SU-DHL-6 (cell line): Measurements from ENCODE around the gene PDE3A.

Experiments
- H2AFZ ChIP-seq: fragments of 200-600 bp; sonication (generic); 2 replicates; pipeline ENCODE4 v1.6.1; 2014; ENCODE audit warnings: low read depth, mild to moderate bottlenecking, moderate library complexity, mixed read lengths, antibody characterized with exemption, low read length; ENCODE audit not compliant: severe bottlenecking
- H3F3A ChIP-seq: fragments of 200-600 bp; shearing (Covaris generic); 2 replicates; pipeline ENCODE4 v1.6.0; 2016; ENCODE audit warnings: antibody characterized with exemption, mild to moderate bottlenecking; ENCODE audit not compliant: insufficient read depth
- H3K27ac ChIP-seq: fragments of 200-600 bp; sonication (generic); 2 replicates; pipeline ENCODE4 v1.5.1; 2016; ENCODE audit warnings: low read depth, mild to moderate bottlenecking, low read length, moderate library complexity, mixed read lengths
- H3K27me3 ChIP-seq: fragments of 200-600 bp; sonication (generic), shearing (Covaris generic); 2 replicates; pipeline ENCODE4 v1.6.0; 2014; ENCODE audit warnings: mild to moderate bottlenecking, low read length
- H3K36me3 ChIP-seq: fragments of 200-600 bp; sonication (generic); 2 replicates; pipeline ENCODE4 v1.6.1; 2014; ENCODE audit warnings: mild to moderate bottlenecking, low read length, mixed read lengths
- H3K4me2 ChIP-seq: fragments of 300-600, 200-600 bp; shearing (Covaris generic), sonication (generic); 2 replicates; pipeline ENCODE4 v1.6.0; 2014; ENCODE audit warnings: low read length, low read depth, mild to moderate bottlenecking; ENCODE audit not compliant: poor library complexity, severe bottlenecking
- H3K4me3 ChIP-seq: fragments of 200-600 bp; sonication (generic); 2 replicates; pipeline ENCODE4 v1.5.1; 2014; ENCODE audit warnings: antibody characterized with exemption, low read length, mild to moderate bottlenecking, mixed read lengths; ENCODE audit not compliant: insufficient read depth, poor library complexity, severe bottlenecking
- H3K79me2 ChIP-seq: fragments of 200-600 bp; sonication (generic); 2 replicates; pipeline ENCODE4 v1.6.1; 2014; ENCODE audit warnings: mild to moderate bottlenecking, low read length, moderate library complexity; ENCODE audit not compliant: insufficient read depth
- H3K9ac ChIP-seq: fragments of 200-600 bp; sonication (generic); 2 replicates; pipeline ENCODE4 v1.7.0; 2014; ENCODE audit warnings: mild to moderate bottlenecking, low read length
- H3K9me2 ChIP-seq: fragments of 200-600 bp; sonication (generic); replicated peaks from 2 replicates; pipeline ENCODE4 v1.6.1; 2014; ENCODE audit warnings: low read length; ENCODE audit not compliant: insufficient read depth
- H3K9me3 ChIP-seq: fragments of 200-600 bp; sonication (generic); 2 replicates; pipeline ENCODE4 v1.6.1; 2014; ENCODE audit warnings: low read length, mixed read lengths; ENCODE audit not compliant: insufficient read depth
- H4K20me1 ChIP-seq: fragments of 200-600 bp; sonication (generic); 2 replicates; pipeline ENCODE4 v1.6.1; 2014; ENCODE audit warnings: low read depth, mild to moderate bottlenecking, antibody characterized with exemption, low read length, moderate library complexity, mixed read lengths
- CTCF ChIP-seq: fragments of 200-600 bp; sonication (generic); IDR thresholded peaks from one replicate; pipeline ENCODE4 v1.5.1; 2017; ENCODE audit warnings: antibody characterized with exemption, mild to moderate bottlenecking, low read length, moderate library complexity; ENCODE audit not compliant: insufficient read depth, poor library complexity, severe bottlenecking
- EZH2phosphoT487 ChIP-seq: fragments of 200-600 bp; sonication (generic), shearing (Covaris generic); conservative IDR thresholded peaks from 2 replicates; pipeline ENCODE4 v1.6.1; 2018; ENCODE audit warnings: mild to moderate bottlenecking, antibody characterized with exemption, low read length, moderate library complexity, mixed read lengths

The PDE3A gene

GRCh38 chr12:20476551-20476950 is 108.2 kb downstream of the PDE3A start:
- H3K9me3 ChIP-seq, result no peaks in the 10 kb centered on the region
- H3K9ac ChIP-seq, result no peak overlapping the region
- no peak overlapping the region for H2AFZ ChIP-seq
- no peaks in the 10 kb centered on the region for H3K27me3 ChIP-seq
- H3K27ac ChIP-seq, result no peak overlapping the region
- no peaks in the 10 kb centered on the region for H3K9me2 ChIP-seq
- H3K4me3 ChIP-seq, result no peak overlapping the region
- no peaks in the 10 kb centered on the region for H4K20me1 ChIP-seq
- H3K36me3 ChIP-seq, result no peaks in the 10 kb centered on the region
- H3K4me2 ChIP-seq, result no peak overlapping the region
- no peaks in the 10 kb centered on the region for H3K79me2 ChIP-seq
- H3F3A ChIP-seq, result no peaks in the 10 kb centered on the region
- TF ChIP-seq EZH2phosphoT487 (no peak), CTCF (no peak)

- Histone ChIP-seq H4K20me1 (no peaks in the 10 kb centered on the region), H3K27me3 (no peaks in the 10 kb centered on the region), H3K79me2 (no peaks in the 10 kb centered on the region), H3K27ac (no peak overlapping the region), H3K9ac (no peak overlapping the region), H3K9me3 (no peaks in the 10 kb centered on the region), H3K36me3 (no peaks in the 10 kb centered on the region), H3K4me2 (no peak overlapping the region), H3K9me2 (no peaks in the 10 kb centered on the region), H2AFZ (no peak overlapping the region), H3K4me3 (no peak overlapping the region), H3F3A (no peaks in the 10 kb centered on the region)
- TF ChIP-seq EZH2phosphoT487 (no peak), CTCF (no peak)
These were observed 108.9 kb downstream of the PDE3A start for GRCh38 chr12:20477255-20477654.

- no peak for TF ChIP-seq CTCF
- TF ChIP-seq EZH2phosphoT487, result no peak
- Histone ChIP-seq H3K79me2 (no peaks in the 10 kb centered on the region), H3K9ac (no peak overlapping the region), H3K9me3 (no peaks in the 10 kb centered on the region), H2AFZ (no peak overlapping the region), H3K9me2 (no peaks in the 10 kb centered on the region), H3K4me2 (no peak overlapping the region), H3F3A (no peaks in the 10 kb centered on the region), H3K27me3 (no peaks in the 10 kb centered on the region), H3K4me3 (no peak overlapping the region), H4K20me1 (no peaks in the 10 kb centered on the region), H3K27ac (no peak overlapping the region), H3K36me3 (no peaks in the 10 kb centered on the region)
These were observed 109.3 kb downstream of the PDE3A start for GRCh38 chr12:20477672-20478071.
